HG02610 (cell line): ENCODE results near the gene SPIRE1.
"Not testable (repeated sequence)": the region's sequence is repeated elsewhere in the genome, so short reads cannot be mapped to it uniquely, and the experiment has no call there.

ENCODE experiments used
- ATAC-seq: cut with Tn5 transposase; IDR thresholded peaks from one replicate; pipeline ENCODE4 v1.9.1; 2021; ENCODE audit warnings: mild to moderate bottlenecking, moderate library complexity; ENCODE audit not compliant: unreplicated experiment

The SPIRE1 gene

GRCh38 chr18:12599966-12600365 lies 57.9 kb downstream of the SPIRE1 start:
- ATAC-seq, result no peak

- no peak for ATAC-seq
These were observed 58.4 kb downstream of the SPIRE1 start for GRCh38 chr18:12599543-12599942.

- no peak for ATAC-seq
These were observed 59.6 kb downstream of the SPIRE1 start for GRCh38 chr18:12598181-12598930.

GRCh38 chr18:12597760-12598159 lies 60.1 kb downstream of the SPIRE1 start:
- ATAC-seq, result no peak

DNA sequence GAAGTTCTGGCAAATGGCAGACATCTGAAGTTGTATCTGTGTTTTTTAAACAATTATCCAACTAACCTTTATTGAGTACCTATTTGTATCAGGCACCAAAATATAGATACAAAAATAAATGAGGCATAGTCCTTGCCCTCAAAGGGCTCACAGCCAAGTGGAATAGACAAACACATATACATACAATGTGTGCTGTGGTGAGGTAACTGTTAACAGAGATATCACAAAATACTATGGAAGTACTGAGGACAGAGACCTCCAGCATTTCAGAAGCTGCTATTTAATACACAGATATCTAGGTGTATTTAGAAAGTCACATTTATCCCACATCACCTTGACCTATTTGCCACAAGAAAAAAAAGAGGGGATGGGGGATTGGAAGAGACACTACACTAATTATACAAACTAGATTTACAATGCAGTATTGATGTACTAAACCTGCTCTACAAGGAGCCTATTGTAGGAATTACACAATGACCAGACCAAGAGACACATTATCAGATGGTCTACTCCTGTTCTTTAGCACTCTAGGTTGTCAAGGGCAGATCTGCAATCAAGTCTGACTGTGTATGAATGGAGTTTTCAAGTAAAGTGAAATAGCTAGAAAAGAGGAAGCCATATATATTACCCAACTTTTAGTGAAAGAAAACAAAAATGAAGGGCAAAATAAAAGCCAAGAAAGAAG lies 62.2 kb downstream of the SPIRE1 start:
- ATAC-seq, result no peak

GRCh38 chr18:12593866-12594265 lies 64.0 kb downstream of the SPIRE1 start:
- no peak for ATAC-seq

DNA sequence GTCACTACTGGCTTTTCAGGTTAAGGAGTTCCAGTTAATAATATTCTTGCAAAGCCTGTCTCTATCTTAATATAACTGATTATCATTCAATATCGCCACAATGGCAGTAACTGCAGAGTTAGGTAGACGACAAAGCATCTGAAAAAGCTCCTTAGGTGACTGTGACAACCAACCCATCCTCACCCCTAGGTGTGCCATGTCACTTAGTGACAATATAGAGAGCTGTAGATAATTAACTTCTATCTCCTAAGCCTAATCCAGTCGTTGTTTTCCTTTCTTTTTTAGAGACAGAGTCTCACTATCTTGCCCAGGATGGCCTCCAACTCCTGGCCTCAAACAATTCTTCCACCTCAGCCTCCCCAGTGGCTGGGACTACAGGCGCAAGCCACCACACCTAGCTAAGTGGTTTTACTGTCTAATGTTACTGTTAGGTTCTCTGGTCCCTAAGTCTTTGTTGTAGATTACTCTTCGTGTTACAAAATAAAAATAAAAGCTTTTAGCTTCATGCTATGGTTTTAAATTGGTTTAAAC lies 65.2 kb downstream of the SPIRE1 start:
- ATAC-seq, result no peak

- no peak for ATAC-seq
These were observed 68.5 kb downstream of the SPIRE1 start for GRCh38 chr18:12589448-12589847.

DNA sequence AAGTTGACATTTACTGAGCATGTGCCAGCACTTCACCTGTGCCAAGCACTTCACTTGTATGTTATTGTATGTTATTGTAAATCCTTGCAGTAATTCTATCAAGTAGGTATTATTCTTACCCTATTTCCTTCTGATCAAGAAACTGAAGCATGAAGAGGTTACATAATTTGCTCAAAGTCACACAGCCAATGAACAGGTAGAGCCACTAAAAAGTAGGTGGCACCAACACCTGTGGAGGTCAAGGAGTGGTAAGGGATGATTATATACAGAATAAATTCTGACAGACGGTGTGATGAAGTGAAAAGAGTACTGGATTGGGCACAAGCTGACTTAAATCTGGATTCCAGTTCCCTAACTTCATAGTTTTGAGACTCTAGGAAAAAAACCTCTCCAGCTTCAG lies 71.0 kb downstream of the SPIRE1 start:
- no peak for ATAC-seq

DNA sequence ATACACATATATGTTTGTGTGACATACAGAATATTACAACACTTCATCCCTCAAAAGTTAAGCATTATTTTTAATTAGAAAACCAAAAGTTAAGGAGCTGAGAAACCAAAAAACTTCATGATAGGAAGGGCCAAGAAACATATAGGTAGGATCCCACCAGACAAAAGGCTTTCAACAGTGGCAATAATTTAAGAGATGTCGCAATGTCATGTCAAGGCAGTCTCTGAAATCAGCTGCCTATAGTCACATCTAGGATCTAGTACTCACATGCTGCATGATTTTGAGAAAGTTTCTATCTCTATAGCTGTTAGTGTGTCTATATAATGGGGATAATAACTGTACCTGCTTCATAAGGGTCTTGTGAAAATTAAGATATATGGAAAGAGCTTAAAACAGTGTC lies 72.7 kb downstream of the SPIRE1 start:
- ATAC-seq, result no peak

DNA sequence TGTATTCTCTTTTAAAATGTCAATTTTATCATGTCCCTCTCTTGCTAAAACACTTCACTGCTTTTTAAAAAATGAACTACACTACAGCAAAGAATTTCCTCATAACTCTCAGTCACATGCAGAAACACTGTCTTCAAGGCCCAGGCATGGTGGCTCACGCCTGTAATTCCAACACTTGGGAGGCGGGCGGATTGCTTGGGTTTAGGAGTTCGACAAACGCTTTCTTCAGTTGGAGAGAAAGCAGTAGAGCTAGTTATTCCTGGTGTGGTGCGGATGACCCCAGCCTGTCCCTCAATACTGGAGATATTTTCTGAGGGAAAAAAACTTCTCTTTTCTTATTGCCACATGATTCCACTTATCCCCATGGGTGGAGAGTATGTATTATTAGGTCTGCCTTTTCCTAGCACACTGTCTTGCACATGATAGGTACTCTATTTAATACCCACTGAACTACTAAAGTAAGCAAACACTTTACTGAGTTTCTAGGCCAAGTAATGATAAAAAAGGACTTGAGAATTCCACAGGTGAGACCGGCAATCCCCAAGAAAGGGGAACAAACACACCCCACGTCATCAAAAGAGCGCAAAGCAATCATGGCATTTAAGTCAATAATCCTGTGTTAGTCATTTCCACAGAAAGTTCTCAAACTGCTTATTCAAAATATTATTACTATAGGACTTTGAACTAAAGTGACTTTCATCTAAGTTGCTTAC lies 77.1 kb downstream of the SPIRE1 start:
- ATAC-seq, result no peak

DNA sequence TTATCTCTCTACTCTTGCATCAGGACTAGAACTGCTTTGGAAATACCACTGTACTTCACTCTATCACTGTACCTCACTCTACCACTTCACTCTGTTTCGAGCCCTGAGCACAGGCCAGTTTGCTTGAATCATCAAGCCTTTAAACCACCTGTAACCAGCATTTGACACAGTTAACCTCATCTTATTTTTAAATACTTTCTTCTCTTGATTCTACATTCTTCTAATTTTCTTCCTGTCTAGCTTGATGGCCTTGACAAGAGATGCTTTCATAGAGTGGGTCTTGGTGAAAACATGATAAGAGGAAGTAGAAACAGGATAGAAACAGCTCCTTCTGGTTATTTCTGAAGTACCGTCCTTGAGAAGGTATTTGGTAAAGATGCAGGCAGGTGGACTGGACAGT lies 78.1 kb downstream of the SPIRE1 start:
- ATAC-seq, result no peak

DNA sequence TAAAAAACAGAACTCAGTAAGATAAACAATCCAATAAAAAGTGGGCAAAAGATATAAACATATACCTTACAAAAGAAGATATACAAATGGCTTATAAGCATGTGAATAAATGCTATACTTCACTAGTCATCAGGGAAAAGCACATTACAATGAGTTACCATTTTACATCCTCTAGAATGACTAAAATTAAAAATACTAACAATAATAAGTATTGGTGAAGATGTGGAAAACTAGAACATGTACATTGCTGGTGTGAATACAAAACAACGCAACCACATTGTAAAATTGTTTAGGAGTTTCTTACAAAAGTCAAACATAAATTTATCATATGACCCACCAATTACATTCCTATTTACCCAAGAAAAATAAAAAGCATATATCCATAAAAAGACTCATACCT lies 80.1 kb downstream of the SPIRE1 start:
- no peak for ATAC-seq

DNA sequence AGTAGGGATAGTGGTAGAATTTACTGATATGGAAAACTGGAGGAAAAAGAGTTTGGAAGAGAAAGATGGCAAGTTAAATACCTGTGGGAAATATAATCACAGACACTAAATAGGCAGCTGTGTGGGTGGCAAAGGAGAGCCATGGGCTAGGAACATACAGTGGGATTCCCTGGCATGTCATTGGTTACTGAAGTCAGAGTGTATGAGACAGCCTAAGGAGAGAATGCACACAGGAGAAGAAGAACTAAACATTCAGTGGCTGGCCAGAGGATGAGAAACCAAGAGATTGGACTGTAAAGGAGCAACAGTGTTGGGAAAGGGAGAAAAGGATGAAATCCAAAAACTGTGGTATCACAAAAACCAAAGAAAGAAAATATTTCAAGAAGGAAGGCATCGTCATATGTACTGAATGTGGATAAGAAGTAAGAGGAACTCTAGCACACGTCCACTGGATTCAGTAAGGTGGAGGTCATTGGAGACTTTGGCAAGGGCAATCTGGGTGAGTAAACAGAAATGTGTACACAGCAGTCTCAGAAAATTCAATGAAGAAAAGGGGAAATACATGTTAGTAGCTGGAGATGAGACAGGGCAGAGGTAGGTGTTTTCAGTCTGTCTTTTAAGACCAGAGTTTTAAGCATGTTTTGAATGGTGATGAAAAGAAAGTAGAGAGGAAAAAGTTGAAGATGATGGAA lies 83.3 kb downstream of the SPIRE1 start:
- ATAC-seq, result no peak

GRCh38 chr18:12571630-12572029 lies 86.3 kb downstream of the SPIRE1 start:
- ATAC-seq, result no peak

DNA sequence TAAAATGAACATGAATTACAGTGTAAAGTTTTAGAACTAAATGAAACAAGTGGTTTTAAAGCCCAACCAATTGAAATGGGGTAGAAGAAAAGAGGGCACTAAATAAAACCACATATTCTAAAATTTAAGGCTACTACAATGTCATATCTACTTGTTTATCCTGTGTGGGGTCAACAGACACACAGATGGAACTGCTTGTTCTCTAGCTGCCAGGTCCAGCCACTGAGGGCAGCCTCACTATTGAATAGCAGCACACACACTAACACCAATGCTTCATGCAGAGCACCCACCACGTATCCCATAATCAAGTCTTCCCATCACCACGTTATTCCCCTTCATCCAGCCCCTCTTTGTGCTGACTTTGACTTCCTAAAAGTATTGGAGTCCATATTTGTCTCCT lies 88.1 kb downstream of the SPIRE1 start:
- no peak for ATAC-seq

GRCh38 chr18:12567849-12568248 lies 90.1 kb downstream of the SPIRE1 start:
- no peak for ATAC-seq

DNA sequence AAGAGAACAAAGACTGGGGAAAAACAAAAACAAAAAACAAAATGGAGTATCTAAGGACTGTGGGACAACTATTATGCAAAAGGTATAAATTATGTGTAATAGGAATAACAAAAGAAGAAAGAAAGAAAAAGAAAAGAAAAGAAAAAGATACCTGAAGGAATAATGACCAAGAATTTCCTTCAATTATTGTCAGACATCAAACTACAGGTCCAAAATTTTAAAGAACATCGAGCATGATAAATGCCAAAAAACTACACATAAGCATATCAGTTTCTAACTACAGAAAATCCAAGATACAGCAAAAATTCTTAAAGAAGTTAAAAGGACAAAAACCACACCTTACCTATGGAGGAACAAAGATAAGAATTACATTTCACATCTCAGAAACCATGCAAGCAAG lies 93.0 kb downstream of the SPIRE1 start:
- no peak for ATAC-seq

DNA sequence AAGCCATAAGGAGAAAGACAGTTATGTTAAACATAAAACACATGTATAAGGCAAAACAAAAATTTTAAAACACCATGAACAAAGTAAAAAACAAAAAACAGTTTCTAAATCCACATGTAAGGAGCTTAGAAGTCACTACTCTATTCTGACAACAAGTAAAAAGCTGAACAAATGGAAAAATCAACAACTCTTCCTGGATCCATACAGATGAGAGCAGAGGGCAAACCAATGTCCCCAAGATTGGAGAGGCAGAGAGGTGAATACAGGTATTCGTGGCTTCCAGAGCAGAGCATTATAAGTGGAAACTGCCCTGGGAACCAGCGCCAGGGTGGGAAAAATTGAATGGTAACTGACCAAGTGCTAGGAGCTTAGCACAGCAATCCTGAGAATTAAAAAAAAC lies 93.5 kb downstream of the SPIRE1 start:
- no peak for ATAC-seq

- not testable (repeated sequence) for ATAC-seq
These were observed 97.3 kb downstream of the SPIRE1 start for GRCh38 chr18:12560600-12560999.

DNA sequence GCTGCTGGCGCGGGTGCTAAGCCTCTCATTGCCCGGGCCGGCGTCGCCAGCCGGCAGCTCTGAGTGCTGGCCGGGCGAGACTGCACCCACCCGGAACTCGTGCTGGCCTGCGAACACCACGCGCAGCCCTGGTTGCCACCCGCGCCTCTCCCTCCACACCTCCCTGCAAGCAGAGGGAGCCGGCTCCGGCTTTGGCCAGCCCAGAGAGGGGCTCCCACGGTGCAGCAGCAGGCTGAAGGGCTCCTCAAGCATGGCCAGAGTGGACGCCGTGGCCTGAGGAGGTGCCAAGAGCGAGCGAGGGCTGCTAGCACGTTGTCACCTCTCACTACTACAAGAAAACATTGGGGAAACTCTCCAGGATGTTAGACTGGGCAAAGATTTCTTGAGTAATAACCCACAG lies 98.6 kb downstream of the SPIRE1 start:
- no peak for ATAC-seq
